Measurements from ENCODE around the gene SNAP25. TPM values are rescaled to one million over a fixed set of nuclear protein-coding genes. Genes with fewer than 3 reads are reported as not detected.
A peak's percentile ranks its signal among the peaks of the same experiment; 100 is the strongest.

Gene SNAP25
- total and polyA plus RNA-seq, 5 donors, result 1.8 to 9.0 (median 2.1) TPM

DNA sequence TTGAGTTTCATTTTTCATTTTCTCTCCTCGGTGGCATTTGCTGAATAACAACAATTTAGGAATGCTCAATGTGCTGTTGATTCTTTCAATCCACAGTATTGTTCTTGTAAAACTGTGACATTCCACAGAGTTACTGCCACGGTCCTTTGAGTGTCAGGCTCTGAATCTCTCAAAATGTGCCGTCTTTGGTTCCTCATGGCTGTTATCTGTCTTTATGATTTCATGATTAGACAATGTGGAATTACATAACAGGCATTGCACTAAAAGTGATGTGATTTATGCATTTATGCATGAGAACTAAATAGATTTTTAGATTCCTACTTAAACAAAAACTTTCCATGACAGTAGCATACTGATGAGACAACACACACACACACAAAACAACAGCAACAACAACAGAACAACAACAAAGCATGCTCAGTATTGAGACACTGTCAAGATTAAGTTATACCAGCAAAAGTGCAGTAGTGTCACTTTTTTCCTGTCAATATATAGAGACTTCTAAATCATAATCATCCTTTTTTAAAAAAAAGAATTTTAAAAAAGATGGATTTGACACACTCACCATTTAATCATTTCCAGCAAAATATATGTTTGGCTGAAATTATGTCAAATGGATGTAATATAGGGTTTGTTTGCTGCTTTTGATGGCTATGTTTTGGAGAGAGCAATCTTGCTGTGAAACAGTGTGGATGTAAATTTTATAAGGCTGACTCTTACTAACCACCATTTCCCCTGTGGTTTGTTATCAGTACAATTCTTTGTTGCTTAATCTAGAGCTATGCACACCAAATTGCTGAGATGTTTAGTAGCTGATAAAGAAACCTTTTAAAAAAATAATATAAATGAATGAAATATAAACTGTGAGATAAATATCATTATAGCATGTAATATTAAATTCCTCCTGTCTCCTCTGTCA lies 88.1 kb downstream of the SNAP25 start:
- ATAC-seq, result no peak
- Histone ChIP-seq H3K9me3 (ENCODE audit: control insufficient read depth, low read length) (no peaks in the 10 kb centered on the region), H3K4me1 (ENCODE audit: control insufficient read depth, insufficient read depth, low read length) (no peaks in the 10 kb centered on the region), H3K4me3 (ENCODE audit: low read length) (no peak overlapping the region), H3K27me3 (ENCODE audit: control insufficient read depth, insufficient read depth) (no peaks in the 10 kb centered on the region), H3K27ac (ENCODE audit: low read length) (no peak overlapping the region)
- intact Hi-C loops (cut with DNase I), result no loop called here
- no peak for DNase-seq
- 51% methylated on average over 3 of the region's 3 CpGs for WGBS

DNA sequence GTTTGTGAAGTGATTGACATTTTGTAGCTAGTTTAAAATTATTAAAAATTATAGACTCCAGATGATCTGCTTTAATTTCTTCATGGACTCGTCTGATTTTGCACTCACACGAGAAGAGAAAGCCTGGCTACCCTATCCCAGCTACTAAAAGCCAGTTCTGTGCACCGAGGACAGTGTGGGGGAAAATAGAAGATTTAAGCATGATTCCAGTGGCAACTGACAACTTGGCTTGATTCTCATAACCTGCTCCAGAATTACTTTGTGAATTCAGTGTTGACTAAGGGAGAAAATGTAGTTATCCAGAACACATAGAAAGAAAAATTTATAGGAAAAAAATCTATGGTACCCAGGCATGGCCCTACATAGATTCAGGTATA lies 88.7 kb downstream of the SNAP25 start:
- no peak overlapping the region for H3K4me3 ChIP-seq (ENCODE audit: low read length)
- no peak overlapping the region for H3K27ac ChIP-seq (ENCODE audit: low read length)
- ATAC-seq (no peak), DNase-seq (no peak)
- no peaks in the 10 kb centered on the region for H3K27me3 ChIP-seq (ENCODE audit: control insufficient read depth, insufficient read depth)
- 47% methylated on average over 3 of the region's 3 CpGs for WGBS
- intact Hi-C loops (cut with DNase I), result no loop called here
- no peaks in the 10 kb centered on the region for H3K4me1 ChIP-seq (ENCODE audit: control insufficient read depth, insufficient read depth, low read length)
- no peaks in the 10 kb centered on the region for H3K9me3 ChIP-seq (ENCODE audit: control insufficient read depth, low read length)

DNA sequence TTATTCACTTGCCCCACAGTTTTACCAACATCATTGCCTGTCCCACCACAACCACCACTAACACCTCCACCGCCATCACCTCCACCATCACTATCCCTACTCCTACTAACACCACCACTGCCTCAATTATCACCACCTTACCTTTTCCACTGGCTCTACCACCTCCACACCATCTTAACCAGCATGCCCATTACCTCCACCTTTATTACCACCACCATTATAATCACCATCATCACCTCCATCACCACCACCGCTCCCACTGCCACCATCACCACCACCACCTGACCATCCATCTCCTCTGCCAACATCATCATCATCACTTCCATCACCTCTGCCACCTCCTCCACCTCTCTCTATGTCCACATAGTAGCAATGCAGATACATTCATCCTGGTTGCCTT lies 90.0 kb downstream of the SNAP25 start:
- WGBS, result 97% methylated on average over 2 of the region's 2 CpGs
- Histone ChIP-seq H3K27me3 (ENCODE audit: control insufficient read depth, insufficient read depth) (no peaks in the 10 kb centered on the region), H3K4me3 (ENCODE audit: low read length) (no peak overlapping the region), H3K4me1 (ENCODE audit: control insufficient read depth, insufficient read depth, low read length) (peaks cover 2% of the 10 kb centered on the region), H3K27ac (ENCODE audit: low read length) (no peak overlapping the region), H3K9me3 (ENCODE audit: control insufficient read depth, low read length) (no peaks in the 10 kb centered on the region)
- no peak for DNase-seq
- ATAC-seq, result no peak
- intact Hi-C loops (cut with DNase I), result no loop called here

DNA sequence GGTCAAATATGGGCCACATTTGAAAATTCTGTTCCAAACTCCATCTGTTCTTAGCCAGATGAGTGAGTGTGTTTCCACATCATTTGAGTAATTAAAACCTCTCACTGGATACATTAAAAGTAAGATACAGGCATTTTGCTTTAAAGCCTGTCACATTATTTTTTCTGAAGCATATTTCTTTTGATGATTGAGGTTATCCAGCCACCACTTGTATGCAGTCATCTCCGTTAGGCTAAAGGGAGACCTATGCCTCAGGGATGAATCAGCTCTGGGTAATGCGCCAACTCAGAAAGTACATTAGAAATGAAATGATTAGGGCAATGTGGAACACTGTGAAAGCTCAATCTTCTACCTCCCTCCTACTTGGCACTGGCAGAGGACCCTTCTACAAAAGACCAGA lies 90.7 kb downstream of the SNAP25 start:
- ATAC-seq (no peak), DNase-seq (no peak)
- Histone ChIP-seq H3K4me1 (ENCODE audit: control insufficient read depth, insufficient read depth, low read length) (peaks cover 2% of the 10 kb centered on the region), H3K9me3 (ENCODE audit: control insufficient read depth, low read length) (no peaks in the 10 kb centered on the region), H3K4me3 (ENCODE audit: low read length) (no peak overlapping the region), H3K27ac (ENCODE audit: low read length) (no peak overlapping the region), H3K27me3 (ENCODE audit: control insufficient read depth, insufficient read depth) (no peaks in the 10 kb centered on the region)
- intact Hi-C loops (cut with DNase I), result no loop called here
- 76% methylated on average over 2 of the region's 2 CpGs for WGBS

DNA sequence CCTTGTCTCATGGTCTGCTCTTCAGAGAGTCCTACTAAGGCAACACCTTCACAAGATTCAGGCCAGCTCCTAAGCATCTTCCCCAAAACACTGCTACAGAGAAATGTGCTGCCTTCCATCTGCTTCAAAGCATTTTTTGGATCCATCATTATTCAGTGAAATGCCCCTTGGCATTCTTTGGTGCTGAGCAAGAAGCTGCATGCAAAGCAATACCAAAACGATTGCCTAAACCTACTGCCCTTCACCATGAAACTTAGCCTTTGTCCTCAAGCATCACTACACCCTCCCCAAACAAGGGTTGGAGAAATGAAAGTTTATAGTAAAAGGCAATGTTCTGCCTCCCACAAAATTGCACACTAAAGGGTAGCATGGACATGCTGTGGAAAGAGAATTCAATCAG lies 93.5 kb downstream of the SNAP25 start:
- WGBS, result 82% methylated on average over 1 of the region's 1 CpG
- Histone ChIP-seq H3K4me3 (ENCODE audit: low read length) (no peak overlapping the region), H3K4me1 (ENCODE audit: control insufficient read depth, insufficient read depth, low read length) (peaks cover 2% of the 10 kb centered on the region), H3K9me3 (ENCODE audit: control insufficient read depth, low read length) (no peaks in the 10 kb centered on the region), H3K27me3 (ENCODE audit: control insufficient read depth, insufficient read depth) (no peaks in the 10 kb centered on the region), H3K27ac (ENCODE audit: low read length) (no peak overlapping the region)
- ATAC-seq, result no peak
- intact Hi-C loops (cut with DNase I), result no loop called here
- no peak for DNase-seq

DNA sequence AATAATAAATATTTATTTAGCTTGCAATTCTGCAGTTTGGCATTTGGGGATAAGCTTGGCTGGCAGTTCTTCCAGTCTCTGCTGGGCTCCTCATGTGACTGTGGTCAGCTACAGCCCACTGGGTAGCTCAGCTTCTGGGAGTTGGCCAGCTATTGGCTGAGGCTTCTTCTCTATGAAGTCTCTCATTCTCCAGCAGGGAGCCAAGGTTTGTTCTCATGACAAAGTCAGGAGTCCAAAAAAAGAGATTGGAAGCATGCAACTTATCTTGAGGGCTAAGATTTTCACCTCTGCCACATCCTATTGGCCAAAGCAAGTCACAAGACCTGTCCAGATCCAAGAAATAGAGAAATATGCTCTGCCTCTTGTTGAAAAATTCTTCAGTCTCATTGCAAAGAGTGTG lies 94.6 kb downstream of the SNAP25 start:
- intact Hi-C loops (cut with DNase I), result no loop called here
- H3K27ac ChIP-seq (ENCODE audit: low read length), result no peak overlapping the region
- no peaks in the 10 kb centered on the region for H3K27me3 ChIP-seq (ENCODE audit: control insufficient read depth, insufficient read depth)
- peak; percentile 62 to 91 for ATAC-seq
- H3K9me3 ChIP-seq (ENCODE audit: control insufficient read depth, low read length), result no peaks in the 10 kb centered on the region
- peak; percentile 46 to 90 (median 82) for DNase-seq
- no peak overlapping the region for H3K4me3 ChIP-seq (ENCODE audit: low read length)
- peaks cover 2% of the 10 kb centered on the region for H3K4me1 ChIP-seq (ENCODE audit: control insufficient read depth, insufficient read depth, low read length)

DNA sequence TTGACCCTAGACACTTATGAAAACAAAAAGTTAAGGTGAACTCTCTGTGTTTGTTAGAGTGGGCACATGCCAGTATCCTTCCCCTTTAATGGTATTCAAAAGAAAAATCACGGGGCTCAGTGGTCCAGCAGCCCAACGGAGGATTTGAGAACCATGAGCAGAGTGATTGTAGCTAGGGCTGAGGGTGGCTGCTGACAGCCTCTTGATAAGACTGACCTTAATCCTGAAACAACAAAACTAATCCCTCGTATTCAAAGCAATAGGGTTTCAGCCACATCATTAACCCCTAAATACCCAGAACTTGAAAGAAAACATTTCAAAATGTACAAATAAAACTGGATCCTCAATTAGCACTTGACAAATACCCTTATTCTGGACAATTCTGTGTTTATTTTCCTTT lies 95.1 kb downstream of the SNAP25 start:
- intact Hi-C loops (cut with DNase I), result no loop called here
- no peaks in the 10 kb centered on the region for H3K27me3 ChIP-seq (ENCODE audit: control insufficient read depth, insufficient read depth)
- H3K4me3 ChIP-seq (ENCODE audit: low read length), result no peak overlapping the region
- WGBS, result 16% methylated on average over 3 of the region's 3 CpGs
- H3K27ac ChIP-seq (ENCODE audit: low read length), result no peak overlapping the region
- DNase-seq (peak in 1 of 3 donors; percentile 63), ATAC-seq (peak; percentile 59 to 79)
- H3K9me3 ChIP-seq (ENCODE audit: control insufficient read depth, low read length), result no peaks in the 10 kb centered on the region
- H3K4me1 ChIP-seq (ENCODE audit: control insufficient read depth, insufficient read depth, low read length), result peaks cover 2% of the 10 kb centered on the region

DNA sequence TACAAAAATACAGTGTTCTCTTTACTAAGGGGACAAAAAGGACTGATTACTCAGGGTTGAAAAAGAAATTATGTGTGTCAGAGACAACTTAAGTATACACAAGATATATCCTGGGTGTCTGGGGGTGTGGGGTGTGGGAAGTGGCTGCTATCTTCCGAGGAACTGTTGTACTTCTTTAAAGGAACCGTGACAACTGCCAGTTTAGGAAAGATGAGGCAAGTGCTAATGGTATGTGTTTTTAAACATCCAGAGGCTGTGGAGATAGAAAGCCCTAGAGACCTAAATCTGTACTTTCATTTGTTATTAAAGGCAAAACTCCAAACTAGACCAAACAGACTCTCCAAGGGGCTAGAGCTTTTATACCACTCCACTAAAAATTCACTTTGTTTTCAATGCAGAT lies 95.6 kb downstream of the SNAP25 start:
- 13% methylated on average over 2 of the region's 2 CpGs for WGBS
- peak; percentile 64 to 85 for ATAC-seq
- intact Hi-C loops (cut with DNase I), result no loop called here

DNA sequence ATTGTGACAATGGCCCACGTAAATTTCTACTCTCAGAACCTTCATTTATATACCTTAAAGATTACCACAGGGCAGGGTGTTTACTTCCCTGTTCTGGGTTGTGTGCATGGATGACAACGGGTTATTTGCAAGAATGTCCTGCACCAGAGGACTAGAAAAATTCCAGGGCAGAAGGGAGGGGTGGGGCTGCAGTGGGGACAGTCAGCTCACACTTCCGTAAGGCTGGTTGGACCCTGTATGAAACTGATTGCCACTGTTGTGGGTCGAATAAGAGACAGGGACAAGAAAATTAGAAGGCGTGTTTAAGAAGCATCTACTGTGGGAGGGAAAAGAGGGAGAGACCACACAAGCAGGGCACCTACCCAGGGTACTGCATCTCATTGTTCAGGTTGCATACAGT lies 96.5 kb downstream of the SNAP25 start:
- Histone ChIP-seq H3K4me3 (ENCODE audit: low read length) (no peak overlapping the region), H3K27ac (ENCODE audit: low read length) (no peak overlapping the region), H3K4me1 (ENCODE audit: control insufficient read depth, insufficient read depth, low read length) (peaks cover 2% of the 10 kb centered on the region), H3K9me3 (ENCODE audit: control insufficient read depth, low read length) (no peaks in the 10 kb centered on the region), H3K27me3 (ENCODE audit: control insufficient read depth, insufficient read depth) (no peaks in the 10 kb centered on the region)
- ATAC-seq (no peak), DNase-seq (no peak)
- WGBS, result 65% methylated on average over 5 of the region's 5 CpGs
- intact Hi-C loops (cut with DNase I), result no loop called here

More for the DNA sequence above, 95.6 kb downstream of the SNAP25 start:
- H3K9me3 ChIP-seq (ENCODE audit: control insufficient read depth, low read length), result no peaks in the 10 kb centered on the region
- H3K4me3 ChIP-seq (ENCODE audit: low read length), result no peak overlapping the region
- H3K4me1 ChIP-seq (ENCODE audit: control insufficient read depth, insufficient read depth, low read length), result peaks cover 2% of the 10 kb centered on the region
- no peak overlapping the region for H3K27ac ChIP-seq (ENCODE audit: low read length)
- no peaks in the 10 kb centered on the region for H3K27me3 ChIP-seq (ENCODE audit: control insufficient read depth, insufficient read depth)
- DNase-seq, result no peak

DNA sequence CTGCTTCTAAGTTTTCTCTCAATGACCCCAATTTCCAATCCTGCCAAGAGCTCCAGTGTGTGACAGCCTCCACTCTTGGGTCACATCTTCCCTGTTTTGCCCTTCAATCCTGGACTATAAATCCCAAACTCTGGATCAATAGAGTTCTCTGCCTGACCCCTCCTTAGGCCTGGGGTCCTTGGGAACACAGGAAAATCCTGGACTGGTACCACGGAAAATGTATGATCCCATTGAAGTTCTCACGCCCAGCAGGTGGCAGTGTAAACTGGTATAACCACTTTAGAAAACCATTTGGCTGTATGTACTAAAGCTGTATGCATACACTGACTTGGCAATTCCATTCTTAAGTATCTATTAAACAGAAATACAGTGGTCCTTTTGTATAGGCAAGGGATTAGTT lies 98.0 kb downstream of the SNAP25 start:
- DNase-seq (no peak), ATAC-seq (no peak)
- no peak overlapping the region for H3K4me3 ChIP-seq (ENCODE audit: low read length)
- no peaks in the 10 kb centered on the region for H3K9me3 ChIP-seq (ENCODE audit: control insufficient read depth, low read length)
- 82% methylated on average over 2 of the region's 2 CpGs for WGBS
- no peaks in the 10 kb centered on the region for H3K27me3 ChIP-seq (ENCODE audit: control insufficient read depth, insufficient read depth)
- H3K27ac ChIP-seq (ENCODE audit: low read length), result no peak overlapping the region
- H3K4me1 ChIP-seq (ENCODE audit: control insufficient read depth, insufficient read depth, low read length), result peaks cover 2% of the 10 kb centered on the region
- intact Hi-C loops (cut with DNase I), result no loop called here

DNA sequence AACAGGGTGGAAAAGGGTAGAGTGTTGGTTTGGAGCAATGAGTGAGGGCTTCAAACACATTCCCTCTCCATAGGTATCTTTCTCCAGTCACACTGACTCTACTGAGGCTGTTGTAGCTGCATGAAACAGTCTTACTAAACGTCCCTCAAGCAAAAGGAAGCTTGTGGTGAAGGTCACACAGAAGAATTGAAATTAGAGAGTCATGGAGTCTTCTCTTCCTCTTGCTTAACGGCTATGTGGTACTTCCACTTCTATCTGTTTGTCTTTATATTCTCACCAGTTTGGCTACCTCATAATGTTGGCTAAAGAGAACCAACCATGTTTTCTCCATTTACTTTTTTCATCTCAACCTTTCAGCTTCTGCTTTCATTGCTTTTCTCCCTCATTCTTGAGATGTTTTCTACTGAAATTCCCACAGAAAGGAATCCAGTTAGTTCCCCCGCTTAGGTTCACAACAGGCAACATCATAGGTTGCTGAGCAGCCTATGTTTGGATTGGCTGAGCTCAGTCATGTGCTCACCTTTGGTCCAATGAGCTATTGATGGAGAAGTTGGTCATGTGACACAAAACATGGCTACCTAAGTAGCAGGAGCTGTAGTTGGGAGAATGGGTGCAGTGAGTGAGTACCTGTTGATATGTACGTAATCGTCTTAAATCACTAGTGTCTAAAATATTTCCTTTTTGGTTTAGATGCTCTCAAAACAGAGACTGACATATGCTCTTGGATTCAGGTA lies 99.8 kb downstream of the SNAP25 start:
- no peak for ATAC-seq
- 84% methylated on average over 5 of the region's 5 CpGs for WGBS
- no peak overlapping the region for H3K27ac ChIP-seq (ENCODE audit: low read length)
- intact Hi-C loops (cut with DNase I), result no loop called here
- no peaks in the 10 kb centered on the region for H3K9me3 ChIP-seq (ENCODE audit: control insufficient read depth, low read length)
- no peak for DNase-seq
- H3K27me3 ChIP-seq (ENCODE audit: control insufficient read depth, insufficient read depth), result no peaks in the 10 kb centered on the region
- H3K4me3 ChIP-seq (ENCODE audit: low read length), result no peak overlapping the region
- H3K4me1 ChIP-seq (ENCODE audit: control insufficient read depth, insufficient read depth, low read length), result no peaks in the 10 kb centered on the region

Data from right cardiac atrium (tissue), 5 donors.